GM21786 (cell line): ENCODE data around the gene SMIM3.
"Not testable (repeated sequence)": the region's sequence is repeated elsewhere in the genome, so short reads cannot be mapped to it uniquely, and the experiment has no call there.

Experiments
- ATAC-seq: cut with Tn5 transposase; IDR thresholded peaks from one replicate; pipeline ENCODE4 v1.9.1; 2021; ENCODE audit not compliant: unreplicated experiment

Gene SMIM3

GRCh38 chr5:150778517-150779396 lies at the start of gene SMIM3:
TSS of gene SMIM3 (plus strand) at chr5:150778757. CDS start at chr5:150795441, 16,684 bp downstream.
- peak; percentile 26 for ATAC-seq

GRCh38 chr5:150729859-150730258 lies 48.7 kb upstream of the SMIM3 start:
- ATAC-seq = no peak

GRCh38 chr5:150731669-150732242 lies 46.8 kb upstream of the SMIM3 start:
- ATAC-seq = no peak

- peak; percentile 79 for ATAC-seq
Measured at GRCh38 chr5:150734579-150735384, 43.8 kb upstream of the SMIM3 start.

- no peak for ATAC-seq
Measured at GRCh38 chr5:150738862-150739261, 39.7 kb upstream of the SMIM3 start.

- no peak for ATAC-seq
Measured at GRCh38 chr5:150740992-150741391, 37.6 kb upstream of the SMIM3 start.

- ATAC-seq = not testable (repeated sequence)
Measured at GRCh38 chr5:150742455-150743141, 36.0 kb upstream of the SMIM3 start.

GRCh38 chr5:150743142-150743488 lies 35.4 kb upstream of the SMIM3 start:
- not testable (repeated sequence) for ATAC-seq

GRCh38 chr5:150750469-150750868 lies 28.1 kb upstream of the SMIM3 start:
- ATAC-seq = no peak

- ATAC-seq = peak; percentile 53
Measured at GRCh38 chr5:150751096-150751891, 27.3 kb upstream of the SMIM3 start.

- ATAC-seq = no peak
Measured at GRCh38 chr5:150753463-150753862, 25.1 kb upstream of the SMIM3 start.

- ATAC-seq = no peak
Measured at GRCh38 chr5:150753863-150754262, 24.7 kb upstream of the SMIM3 start.

- ATAC-seq = no peak
Measured at GRCh38 chr5:150757087-150757649, 21.4 kb upstream of the SMIM3 start.

GRCh38 chr5:150758203-150758530 lies 20.4 kb upstream of the SMIM3 start:
- peak; percentile 6 for ATAC-seq

- peak; percentile 96 for ATAC-seq
Measured at GRCh38 chr5:150758531-150759333, 19.8 kb upstream of the SMIM3 start, which contains the start of gene DCTN4. TSS of gene DCTN4 (minus strand) at chr5:150759017. CDS start at chr5:150758993, 24 bp downstream.

- ATAC-seq = no peak
Measured at GRCh38 chr5:150759334-150759583, 19.3 kb upstream of the SMIM3 start.

GRCh38 chr5:150762211-150762610 lies 16.3 kb upstream of the SMIM3 start:
- no peak for ATAC-seq

- ATAC-seq = no peak
Measured at GRCh38 chr5:150763023-150763769, 15.4 kb upstream of the SMIM3 start.

GRCh38 chr5:150764530-150764929 lies 14.0 kb upstream of the SMIM3 start:
- ATAC-seq = no peak
